K562 (cell line): ENCODE measurements around the gene KLHL41. TPM values are rescaled to one million over a fixed set of nuclear protein-coding genes. Genes with fewer than 3 reads are reported as not detected.

Experiments used
- ARID2 ChIP-seq: fragments of 450-650 bp; IDR thresholded peaks from 2 replicates; pipeline ENCODE4 v1.6.1; 2017; ENCODE audit warnings: antibody characterized with exemption, mild to moderate bottlenecking
- ARNT ChIP-seq, 2 experiments: fragments of 450-650 bp; IDR thresholded peaks; 2 replicates each; pipeline ENCODE4 v1.6.1; 2016; ENCODE audit warnings: mild to moderate bottlenecking in 1 of 2
- DDX20 ChIP-seq: fragments of 450-650 bp; IDR thresholded peaks from 2 replicates; pipeline ENCODE4 v1.6.1; 2016; ENCODE audit warnings: missing genetic modification characterization, low read depth, mild to moderate bottlenecking, missing compliant biosample characterization, moderate library complexity
- HDAC3 ChIP-seq: fragments of 450-650 bp; IDR thresholded peaks from 2 replicates; pipeline ENCODE4 v1.6.1; 2018; ENCODE audit warnings: borderline replicate concordance, mild to moderate bottlenecking, moderate library complexity; ENCODE audit not compliant: partially characterized antibody
- IRF2 ChIP-seq: sonication (generic); formaldehyde crosslinking; IDR thresholded peaks from 2 replicates; pipeline ENCODE4 v1.8.1; 2022; ENCODE audit warnings: mild to moderate bottlenecking, missing genetic modification reagents
- KHSRP ChIP-seq: fragments of 450-650 bp; IDR thresholded peaks from 2 replicates; pipeline ENCODE4 v1.6.1; 2017
- NR1H2 ChIP-seq: sonication (generic); formaldehyde crosslinking; IDR thresholded peaks from 2 replicates; pipeline ENCODE4 v1.4.0; 2020; ENCODE audit warnings: mild to moderate bottlenecking, missing genetic modification reagents
- OTX1 ChIP-seq: fragments of 450-650 bp; formaldehyde crosslinking; IDR thresholded peaks from 2 replicates; pipeline ENCODE4 v1.4.0; 2022; ENCODE audit warnings: mild to moderate bottlenecking
- POLR2H ChIP-seq: IDR thresholded peaks from 2 replicates; pipeline ENCODE4 v1.6.1; 2016; ENCODE audit warnings: missing genetic modification characterization, low read depth, mild to moderate bottlenecking, control low read depth, missing compliant biosample characterization, moderate library complexity
- PRMT5 ChIP-seq: sonication (generic); formaldehyde crosslinking; IDR thresholded peaks from 2 replicates; pipeline ENCODE4 v1.5.0; 2020; ENCODE audit warnings: missing genetic modification reagents
- RAD51 ChIP-seq: fragments of 450-650 bp; IDR thresholded peaks from 2 replicates; pipeline ENCODE4 v1.7.1; 2016; ENCODE audit warnings: low read depth, mild to moderate bottlenecking, borderline replicate concordance
- RHOXF2B ChIP-seq: fragments of 250-450 bp; sonication (Bioruptor Pico); conservative IDR thresholded peaks from 2 replicates; pipeline ENCODE4 v1.5.1; 2021
- TRIM28 ChIP-seq: fragments of 450-650 bp; IDR thresholded peaks from 2 replicates; pipeline ENCODE4 v1.6.1; 2017
- ZNF408 ChIP-seq: fragments of 250-450 bp; sonication (Bioruptor Pico); IDR thresholded peaks from 2 replicates; pipeline ENCODE4 v1.4.0; 2020; ENCODE audit warnings: low read depth, mild to moderate bottlenecking, moderate library complexity
- ZNF584 ChIP-seq: fragments of 200-800 bp; sonication (Bioruptor generic); IDR thresholded peaks from 2 replicates; pipeline ENCODE4 v1.6.1; 2016; ENCODE audit warnings: low read depth, mild to moderate bottlenecking, missing genetic modification characterization, missing compliant biosample characterization
- ZNF586 ChIP-seq: fragments of 450-650 bp; formaldehyde crosslinking; conservative IDR thresholded peaks from 2 replicates; pipeline ENCODE4 v1.4.0; 2020; ENCODE audit warnings: mild to moderate bottlenecking, moderate library complexity
- ZNF76 ChIP-seq: fragments of 250-450 bp; sonication (Bioruptor Pico); IDR thresholded peaks from 2 replicates; pipeline ENCODE4 v1.4.0; 2020; ENCODE audit warnings: mild to moderate bottlenecking, moderate library complexity, borderline replicate concordance
- ZNF766 ChIP-seq: fragments of 200-800 bp; sonication (Bioruptor generic); conservative IDR thresholded peaks from 2 replicates; pipeline ENCODE4 v1.6.1; 2016; ENCODE audit warnings: missing genetic modification characterization, missing compliant biosample characterization
- polyA plus RNA-seq, 8 experiments: library from polyadenylated mRNA; depleted of rRNA in 4 of 8; stranded (reverse) in 5 of 8; unstranded in 3 of 8; fragments of >200 nt; fragmentation: Nextera tagmentation in 2 of 8; fragmentation: Illumina TruSeq in 1 of 8; extraction: Ambion mirVana in 2 of 8; extraction: Trizol in 1 of 8; gene quantifications; 2 replicates each; pipeline versions ENCODE4 v1.2.1 to v1.2.3, GENCODE V29; 2011 to 2014; ENCODE audit warnings: inconsistent platforms in 1 of 8, missing spikeins in 1 of 8
- total RNA-seq, 7 experiments: library from RNA; depleted of rRNA in 6 of 7; stranded (reverse); fragments of >200 nt in 6 of 7; fragmentation: Illumina TruSeq in 2 of 7; extraction: Trizol in 2 of 7; gene quantifications; 2 replicates each; pipeline versions ENCODE4 v1.2.1 to v1.2.3, GENCODE V29; 2011 to 2021; ENCODE audit warnings: low replicate concordance in 1 of 7
- TF ChIP-seq, protein P1 (sequence below): sonication (generic); formaldehyde crosslinking; IDR thresholded peaks from 2 replicates; pipeline ENCODE4 v1.9.0; 2022; ENCODE audit warnings: mild to moderate bottlenecking, missing genetic modification reagents
- TF ChIP-seq, protein P2 (sequence below): fragments of 450-650 bp; formaldehyde crosslinking; IDR thresholded peaks from 2 replicates; pipeline ENCODE4 v1.4.0; 2022; ENCODE audit warnings: missing genetic modification characterization
- TF ChIP-seq, protein P3 (sequence below): fragments of 200-800 bp; sonication (Bioruptor generic); IDR thresholded peaks from 2 replicates; pipeline ENCODE4 v1.6.1; 2017; ENCODE audit warnings: missing genetic modification characterization, missing compliant biosample characterization
- TF ChIP-seq, protein P4 (sequence below): fragments of 250-450 bp; sonication (Bioruptor Pico); IDR thresholded peaks from 2 replicates; pipeline ENCODE4 v1.8.0; 2021; ENCODE audit warnings: borderline replicate concordance, mild to moderate bottlenecking, moderate library complexity; ENCODE audit not compliant: poor library complexity, severe bottlenecking
- TF ChIP-seq, protein P5 (sequence below): fragments of 450-650 bp; formaldehyde crosslinking; IDR thresholded peaks from 2 replicates; pipeline ENCODE4 v1.4.0; 2020; ENCODE audit warnings: mild to moderate bottlenecking, moderate library complexity

The KLHL41 gene
- total and polyA plus RNA-seq, 9 of the 15 experiments (the other 6 are each of a cell fraction or from before 2014, with no cell fraction given), result 0.05 to 1.5 (median 0.09) TPM

DNA sequence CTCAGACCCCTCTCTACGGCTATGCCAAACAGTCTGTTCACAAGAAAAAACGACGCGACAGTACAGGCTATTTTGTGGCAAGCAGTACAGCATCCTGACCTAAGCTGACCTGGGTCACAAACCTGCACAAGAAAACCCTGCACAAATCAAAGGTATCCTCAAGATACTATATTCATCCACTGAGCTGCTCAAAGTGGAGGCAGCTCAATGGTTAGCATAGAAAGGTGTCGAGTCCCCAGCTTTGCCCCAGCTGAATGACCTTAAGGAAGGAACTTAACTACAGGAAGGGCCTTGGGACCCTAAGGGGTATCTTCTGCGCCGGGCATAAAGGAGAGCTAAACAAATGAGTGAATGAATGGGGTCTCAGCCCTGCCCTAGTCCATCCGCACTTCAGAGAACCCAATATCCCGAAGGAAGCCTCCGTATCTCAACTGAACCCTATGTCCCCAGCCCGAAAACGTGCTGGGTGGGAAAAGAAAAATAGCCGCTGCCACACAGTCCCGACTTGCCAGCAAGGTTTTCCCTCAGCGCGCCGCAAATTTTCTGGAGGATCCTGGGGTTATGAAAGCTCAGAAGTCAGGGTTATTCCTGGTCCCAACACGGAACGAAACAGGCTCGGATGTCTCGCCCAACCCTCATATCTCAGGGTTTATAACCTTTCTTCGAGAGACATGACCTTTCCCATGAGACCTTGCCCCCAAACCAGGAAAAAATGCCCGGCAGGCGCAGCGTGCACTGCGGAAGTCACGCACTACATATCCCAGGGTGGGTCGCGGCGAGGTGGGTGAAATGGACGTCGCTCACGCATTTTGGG is 63.9 kb downstream of the KLHL41 start, which contains the start of gene FASTKD1 (continued):
- TF ChIP-seq HDAC3 (peak; percentile 39), PRMT5 (CRISPR knock-in tag) (no peak), ZNF586 (CRISPR knock-in tag) (no peak), POLR2H (peak; percentile 80), ZNF766 (CRISPR knock-in tag) (peak; percentile 97), OTX1 (no peak), RAD51 (no peak; the same call in 1 of the 2 replicates), IRF2 (no peak), ARNT (IDR thresholded peaks at IDR 0.05) (peak in 1 of 2 experiments; percentile 62; a peak in 2 of 4 replicates), ZNF584 (CRISPR knock-in tag) (peak; percentile 91; the same call in 1 of the 2 replicates), NR1H2 (peak; percentile 93), ZNF76 (CRISPR knock-in tag) (no peak; the same call in 1 of the 2 replicates), ARID2 (peak; percentile 7; the same call in 1 of the 2 replicates), RHOXF2B (CRISPR knock-in tag) (no peak), KHSRP (no peak), TRIM28 (0 out of 2 replicates have a peak, but pooled peaks have one; percentile 49), DDX20 (tag) (no peak), ZNF408 (CRISPR knock-in tag) (no peak)
- TF ChIP-seq, protein P1, sequence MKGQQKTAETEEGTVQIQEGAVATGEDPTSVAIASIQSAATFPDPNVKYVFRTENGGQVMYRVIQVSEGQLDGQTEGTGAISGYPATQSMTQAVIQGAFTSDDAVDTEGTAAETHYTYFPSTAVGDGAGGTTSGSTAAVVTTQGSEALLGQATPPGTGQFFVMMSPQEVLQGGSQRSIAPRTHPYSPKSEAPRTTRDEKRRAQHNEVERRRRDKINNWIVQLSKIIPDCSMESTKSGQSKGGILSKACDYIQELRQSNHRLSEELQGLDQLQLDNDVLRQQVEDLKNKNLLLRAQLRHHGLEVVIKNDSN (CRISPR knock-in tag), result no peak
- TF ChIP-seq, protein P2, sequence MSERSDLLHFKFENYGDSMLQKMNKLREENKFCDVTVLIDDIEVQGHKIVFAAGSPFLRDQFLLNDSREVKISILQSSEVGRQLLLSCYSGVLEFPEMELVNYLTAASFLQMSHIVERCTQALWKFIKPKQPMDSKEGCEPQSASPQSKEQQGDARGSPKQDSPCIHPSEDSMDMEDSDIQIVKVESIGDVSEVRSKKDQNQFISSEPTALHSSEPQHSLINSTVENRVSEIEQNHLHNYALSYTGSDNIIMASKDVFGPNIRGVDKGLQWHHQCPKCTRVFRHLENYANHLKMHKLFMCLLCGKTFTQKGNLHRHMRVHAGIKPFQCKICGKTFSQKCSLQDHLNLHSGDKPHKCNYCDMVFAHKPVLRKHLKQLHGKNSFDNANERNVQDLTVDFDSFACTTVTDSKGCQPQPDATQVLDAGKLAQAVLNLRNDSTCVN (CRISPR knock-in tag), result no peak
- TF ChIP-seq, protein P3, sequence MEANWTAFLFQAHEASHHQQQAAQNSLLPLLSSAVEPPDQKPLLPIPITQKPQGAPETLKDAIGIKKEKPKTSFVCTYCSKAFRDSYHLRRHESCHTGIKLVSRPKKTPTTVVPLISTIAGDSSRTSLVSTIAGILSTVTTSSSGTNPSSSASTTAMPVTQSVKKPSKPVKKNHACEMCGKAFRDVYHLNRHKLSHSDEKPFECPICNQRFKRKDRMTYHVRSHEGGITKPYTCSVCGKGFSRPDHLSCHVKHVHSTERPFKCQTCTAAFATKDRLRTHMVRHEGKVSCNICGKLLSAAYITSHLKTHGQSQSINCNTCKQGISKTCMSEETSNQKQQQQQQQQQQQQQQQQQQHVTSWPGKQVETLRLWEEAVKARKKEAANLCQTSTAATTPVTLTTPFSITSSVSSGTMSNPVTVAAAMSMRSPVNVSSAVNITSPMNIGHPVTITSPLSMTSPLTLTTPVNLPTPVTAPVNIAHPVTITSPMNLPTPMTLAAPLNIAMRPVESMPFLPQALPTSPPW (CRISPR knock-in tag), result peak; percentile 79
- TF ChIP-seq, protein P4, sequence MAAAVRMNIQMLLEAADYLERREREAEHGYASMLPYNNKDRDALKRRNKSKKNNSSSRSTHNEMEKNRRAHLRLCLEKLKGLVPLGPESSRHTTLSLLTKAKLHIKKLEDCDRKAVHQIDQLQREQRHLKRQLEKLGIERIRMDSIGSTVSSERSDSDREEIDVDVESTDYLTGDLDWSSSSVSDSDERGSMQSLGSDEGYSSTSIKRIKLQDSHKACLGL, result peak; percentile 22
- TF ChIP-seq, protein P5, sequence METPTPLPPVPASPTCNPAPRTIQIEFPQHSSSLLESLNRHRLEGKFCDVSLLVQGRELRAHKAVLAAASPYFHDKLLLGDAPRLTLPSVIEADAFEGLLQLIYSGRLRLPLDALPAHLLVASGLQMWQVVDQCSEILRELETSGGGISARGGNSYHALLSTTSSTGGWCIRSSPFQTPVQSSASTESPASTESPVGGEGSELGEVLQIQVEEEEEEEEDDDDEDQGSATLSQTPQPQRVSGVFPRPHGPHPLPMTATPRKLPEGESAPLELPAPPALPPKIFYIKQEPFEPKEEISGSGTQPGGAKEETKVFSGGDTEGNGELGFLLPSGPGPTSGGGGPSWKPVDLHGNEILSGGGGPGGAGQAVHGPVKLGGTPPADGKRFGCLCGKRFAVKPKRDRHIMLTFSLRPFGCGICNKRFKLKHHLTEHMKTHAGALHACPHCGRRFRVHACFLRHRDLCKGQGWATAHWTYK, result no peak; the same call in 1 of the 2 replicates
